HEK293 (cell line): Measurements from ENCODE around the gene LST1.
A peak's percentile ranks its signal among the peaks of the same experiment; 100 is the strongest.

Experiments
- ATF2 ChIP-seq: fragments of 450-650 bp; formaldehyde crosslinking; IDR thresholded peaks from 2 replicates; pipeline ENCODE4 v1.5.1; 2016; ENCODE audit warnings: missing biosample characterization, missing genetic modification characterization, low read depth
- BCL6B ChIP-seq: fragments of 450-650 bp; formaldehyde crosslinking; IDR thresholded peaks from 2 replicates; pipeline ENCODE4 v1.5.1; 2017; ENCODE audit warnings: missing biosample characterization, missing genetic modification characterization
- CTCF ChIP-seq: fragments of 450-650 bp; formaldehyde crosslinking; IDR thresholded peaks from 2 replicates; pipeline ENCODE4 v1.5.1; 2016; ENCODE audit warnings: missing biosample characterization, missing genetic modification characterization
- MEIS1 ChIP-seq: sonication (generic); formaldehyde crosslinking; IDR thresholded peaks from 2 replicates; pipeline ENCODE4 v1.8.1; 2022; ENCODE audit warnings: missing genetic modification reagents, mild to moderate bottlenecking, borderline replicate concordance
- MZF1 ChIP-seq: fragments of 450-650 bp; formaldehyde crosslinking; IDR thresholded peaks from 2 replicates; pipeline ENCODE4 v1.5.1; 2017; ENCODE audit warnings: missing biosample characterization, missing genetic modification characterization, borderline replicate concordance
- ZBTB26 ChIP-seq: fragments of 450-650 bp; formaldehyde crosslinking; optimal IDR thresholded peaks from 2 replicates; pipeline ENCODE3; 2016; ENCODE audit warnings: missing biosample characterization, mild to moderate bottlenecking, missing genetic modification characterization
- ZNF121 ChIP-seq: fragments of 450-650 bp; formaldehyde crosslinking; IDR thresholded peaks from 2 replicates; pipeline ENCODE4 v1.5.1; 2016; ENCODE audit warnings: missing biosample characterization, missing genetic modification characterization
- ZNF24 ChIP-seq: fragments of 450-650 bp; formaldehyde crosslinking; IDR thresholded peaks from 2 replicates; pipeline ENCODE4 v1.5.1; 2016; ENCODE audit warnings: missing biosample characterization, missing genetic modification characterization
- ZNF335 ChIP-seq: fragments of 450-650 bp; formaldehyde crosslinking; conservative IDR thresholded peaks from 2 replicates; pipeline ENCODE4 v1.5.1; 2016; ENCODE audit warnings: missing biosample characterization, missing genetic modification characterization
- ZNF362 ChIP-seq: fragments of 450-650 bp; formaldehyde crosslinking; IDR thresholded peaks from 2 replicates; pipeline ENCODE4 v1.5.1; 2016; ENCODE audit warnings: missing biosample characterization, missing genetic modification characterization
- ZNF423 ChIP-seq: fragments of 450-650 bp; formaldehyde crosslinking; IDR thresholded peaks from 2 replicates; pipeline ENCODE4 v1.5.1; 2016; ENCODE audit warnings: missing biosample characterization, missing genetic modification characterization
- ZNF48 ChIP-seq: fragments of 450-650 bp; formaldehyde crosslinking; IDR thresholded peaks from 2 replicates; pipeline ENCODE4 v1.5.1; 2016; ENCODE audit warnings: missing biosample characterization, missing genetic modification characterization
- ZNF580 ChIP-seq: fragments of 450-650 bp; formaldehyde crosslinking; IDR thresholded peaks from 2 replicates; pipeline ENCODE4 v1.5.1; 2016; ENCODE audit warnings: missing biosample characterization, missing genetic modification characterization
- ZNF660 ChIP-seq: fragments of 450-650 bp; IDR thresholded peaks from 2 replicates; pipeline ENCODE4 v1.5.1; 2018; ENCODE audit warnings: missing biosample characterization, mild to moderate bottlenecking, missing genetic modification characterization

- TF ChIP-seq ZNF423 (tag by site-specific recombination) (no peak), CTCF (tag by site-specific recombination) (no peak), ZNF121 (tag by site-specific recombination) (no peak), ZNF335 (no peak), ZNF362 (no peak), ZNF580 (tag by site-specific recombination) (no peak), MZF1 (no peak), ZBTB26 (tag by site-specific recombination) (no peak), ZNF660 (tag by site-specific recombination) (no peak), ATF2 (tag by site-specific recombination) (no peak), ZNF48 (tag by site-specific recombination) (no peak), MEIS1 (CRISPR knock-in tag) (no peak), ZNF24 (tag by site-specific recombination) (peak; percentile 64; the same call in 1 of the 2 replicates), BCL6B (tag by site-specific recombination) (no peak)
Measured at GRCh38 chr6:31575952-31576685, 10.0 kb upstream of the LST1 start.
